Upper lobe of left lung (tissue), 4 donors: Measurements from ENCODE around the gene LHX3.

Experiments used
- POLR2A ChIP-seq, 4 donors: fragments of 450-650 bp; IDR thresholded peaks; one replicate each; pipeline ENCODE4 v1.5.1; 2016 to 2017; ENCODE audit warnings: antibody characterized with exemption in 4 of 4, mild to moderate bottlenecking in 2 of 4
- TF ChIP-seq, protein P1 (sequence below), 6 experiments: fragments of 450-650 bp in 4 of 6; fragments of 200-600 bp in 2 of 6; sonication (generic) in 2 of 6; IDR thresholded peaks; one replicate each; pipeline ENCODE4 v1.5.1; 2016 to 2019; ENCODE audit warnings: antibody characterized with exemption in 6 of 6

DNA sequence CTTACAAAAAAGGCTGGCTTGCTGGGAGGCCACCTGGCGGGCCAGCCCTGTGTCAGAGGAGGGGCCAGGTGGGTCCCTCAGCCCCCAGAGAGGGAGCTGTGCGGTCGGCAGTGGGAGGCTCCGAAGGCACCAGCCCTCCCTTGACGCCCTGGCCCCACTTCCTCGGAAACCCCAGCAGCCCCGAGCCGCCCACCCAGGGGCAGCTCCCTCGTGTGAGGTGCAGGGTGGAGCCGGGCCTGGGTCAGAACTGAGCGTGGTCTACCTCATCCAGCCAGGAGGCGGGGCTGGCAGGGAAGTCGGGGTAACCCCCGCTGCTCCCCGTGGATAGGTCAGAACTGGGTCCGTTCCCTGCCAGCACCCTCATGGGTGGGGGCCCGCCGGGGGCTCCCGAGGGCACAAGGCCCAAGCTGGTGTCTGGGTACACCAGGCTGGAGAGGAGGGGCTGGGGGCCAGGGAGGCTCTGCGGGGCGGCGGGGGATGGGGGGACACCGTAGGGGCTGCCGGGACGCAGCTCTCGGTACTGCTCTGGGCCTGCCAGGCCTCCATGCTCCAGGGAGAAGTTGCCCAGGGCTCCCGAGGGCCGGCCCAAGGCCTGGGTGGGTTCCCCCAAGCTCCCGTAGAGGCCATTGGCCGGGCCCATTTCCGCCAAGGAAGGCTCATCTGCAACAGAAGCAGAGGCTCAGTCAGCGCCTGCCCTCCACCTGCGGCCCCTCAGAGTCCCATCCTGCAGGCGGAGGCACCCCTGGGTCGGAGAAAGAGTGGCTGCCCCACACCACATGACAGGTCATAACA is 7.6 kb downstream of the LHX3 start:
- TF ChIP-seq, protein P1, sequence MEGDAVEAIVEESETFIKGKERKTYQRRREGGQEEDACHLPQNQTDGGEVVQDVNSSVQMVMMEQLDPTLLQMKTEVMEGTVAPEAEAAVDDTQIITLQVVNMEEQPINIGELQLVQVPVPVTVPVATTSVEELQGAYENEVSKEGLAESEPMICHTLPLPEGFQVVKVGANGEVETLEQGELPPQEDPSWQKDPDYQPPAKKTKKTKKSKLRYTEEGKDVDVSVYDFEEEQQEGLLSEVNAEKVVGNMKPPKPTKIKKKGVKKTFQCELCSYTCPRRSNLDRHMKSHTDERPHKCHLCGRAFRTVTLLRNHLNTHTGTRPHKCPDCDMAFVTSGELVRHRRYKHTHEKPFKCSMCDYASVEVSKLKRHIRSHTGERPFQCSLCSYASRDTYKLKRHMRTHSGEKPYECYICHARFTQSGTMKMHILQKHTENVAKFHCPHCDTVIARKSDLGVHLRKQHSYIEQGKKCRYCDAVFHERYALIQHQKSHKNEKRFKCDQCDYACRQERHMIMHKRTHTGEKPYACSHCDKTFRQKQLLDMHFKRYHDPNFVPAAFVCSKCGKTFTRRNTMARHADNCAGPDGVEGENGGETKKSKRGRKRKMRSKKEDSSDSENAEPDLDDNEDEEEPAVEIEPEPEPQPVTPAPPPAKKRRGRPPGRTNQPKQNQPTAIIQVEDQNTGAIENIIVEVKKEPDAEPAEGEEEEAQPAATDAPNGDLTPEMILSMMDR (IDR thresholded peaks at IDR 0.05) = no peak
- TF ChIP-seq POLR2A (IDR thresholded peaks at IDR 0.05) = no peak
